ENCODE data around the gene MSLN. TPM values are rescaled to one million over a fixed set of nuclear protein-coding genes. Genes with fewer than 3 reads are reported as not detected.

MSLN gene
- total RNA-seq, 4 donors from 2014 or later: 0.79 to 5.4 (median 2.3) TPM

- H3K36me3 ChIP-seq: no peaks in the 10 kb centered on the region
- H3K9me3 ChIP-seq: no peaks in the 10 kb centered on the region
- peaks cover 39 to 65% (median 42%) of the 10 kb centered on the region in 3 donors for H3K4me1 ChIP-seq
- TF ChIP-seq POLR2A (IDR thresholded peaks at IDR 0.05): no peak
- TF ChIP-seq CTCF (IDR thresholded peaks at IDR 0.05): no peak
- no peak overlapping the region for H3K4me3 ChIP-seq
- WGBS, 2 donors: 60 to 73% methylated on average over 1 to 2 of the region's 9 CpGs
- peaks cover 0 to 41% (median 1%) of the 10 kb centered on the region in 4 donors for H3K27me3 ChIP-seq
- intact Hi-C loops (cut with DNase I): no loop called here
- H3K27ac ChIP-seq: no peak overlapping the region
- no peak for DNase-seq
Measured at GRCh38 chr16:723695-724094, 36.8 kb upstream of the MSLN start.

- WGBS, 2 donors: 40% methylated on average over 1 to 5 of the region's 29 CpGs
- Histone ChIP-seq H3K27ac (no peak overlapping the region), H3K27me3 (peaks cover 0 to 48% (median 1%) of the 10 kb centered on the region in 4 donors), H3K4me1 (peaks cover 41 to 65% (median 45%) of the 10 kb centered on the region in 3 donors), H3K4me3 (no peak overlapping the region), H3K9me3 (no peaks in the 10 kb centered on the region), H3K36me3 (no peaks in the 10 kb centered on the region)
- intact Hi-C loops (cut with DNase I): no loop called here
- TF ChIP-seq POLR2A (IDR thresholded peaks at IDR 0.05) (no peak), CTCF (IDR thresholded peaks at IDR 0.05) (no peak)
- DNase-seq: no peak
Measured at GRCh38 chr16:724188-725040, 36.1 kb upstream of the MSLN start.

- Histone ChIP-seq H3K4me1 (peaks cover 37 to 59% (median 43%) of the 10 kb centered on the region in 3 donors), H3K27me3 (peaks cover 0 to 49% (median 1%) of the 10 kb centered on the region in 4 donors)
Measured at GRCh38 chr16:725041-725376, 35.5 kb upstream of the MSLN start.

GRCh38 chr16:725463-726187 is 34.9 kb upstream of the MSLN start:
- no peak for DNase-seq

More at GRCh38 chr16:725041-725376, 35.5 kb upstream of the MSLN start:
- Histone ChIP-seq H3K9me3 (no peaks in the 10 kb centered on the region), H3K36me3 (no peaks in the 10 kb centered on the region), H3K4me3 (no peak overlapping the region), H3K27ac (no peak overlapping the region)
- intact Hi-C loops (cut with DNase I): no loop called here
- 64 to 68% methylated on average over 5 to 6 of the region's 7 CpGs for WGBS, 2 donors
- no peak for DNase-seq
- no peak for TF ChIP-seq POLR2A (IDR thresholded peaks at IDR 0.05)

GRCh38 chr16:726188-726437 is 34.4 kb upstream of the MSLN start:
- WGBS, 2 donors: no CpG with 5 or more reads among the region's 9 CpGs
- intact Hi-C loops (cut with DNase I): no loop called here
- Histone ChIP-seq H3K9me3 (no peaks in the 10 kb centered on the region), H3K36me3 (peaks cover 0 to 10% (median 7%) of the 10 kb centered on the region in 3 donors), H3K4me3 (peak overlapping the region in 2 of 4 donors; percentile 54 to 67), H3K27ac (no peak overlapping the region), H3K4me1 (peaks cover 31 to 50% (median 36%) of the 10 kb centered on the region in 3 donors), H3K27me3 (peaks cover 0 to 49% (median 1%) of the 10 kb centered on the region in 4 donors)
- TF ChIP-seq POLR2A (IDR thresholded peaks at IDR 0.05): no peak
- no peak for TF ChIP-seq CTCF (IDR thresholded peaks at IDR 0.05)
- DNase-seq: no peak

More at GRCh38 chr16:725463-726187, 34.9 kb upstream of the MSLN start:
- 50% methylated on average over 5 of the region's 23 CpGs; no CpG with 5 or more reads in 1 of the 2 donors for WGBS, 2 donors
- Histone ChIP-seq H3K4me3 (no peak overlapping the region), H3K27ac (no peak overlapping the region), H3K36me3 (peaks cover 0 to 5% (median 4%) of the 10 kb centered on the region in 3 donors), H3K9me3 (no peaks in the 10 kb centered on the region), H3K27me3 (peaks cover 0 to 49% (median 1%) of the 10 kb centered on the region in 4 donors), H3K4me1 (peaks cover 31 to 53% (median 37%) of the 10 kb centered on the region in 3 donors)
- intact Hi-C loops (cut with DNase I): no loop called here
- TF ChIP-seq POLR2A (IDR thresholded peaks at IDR 0.05) (no peak), CTCF (IDR thresholded peaks at IDR 0.05) (no peak)

All from esophagus squamous epithelium (tissue), 5 donors.